IPS-11a (cell line): ENCODE results near the gene IQCM.
"Not testable (repeated sequence)": the region's sequence is repeated elsewhere in the genome, so short reads cannot be mapped to it uniquely, and the experiment has no call there.

ENCODE experiments used
- H3K4me3 ChIP-seq: one replicate; pipeline ENCODE4 v1.5.1; 2013; ENCODE audit warnings: low read depth, low read length, control low read depth

IQCM gene

DNA sequence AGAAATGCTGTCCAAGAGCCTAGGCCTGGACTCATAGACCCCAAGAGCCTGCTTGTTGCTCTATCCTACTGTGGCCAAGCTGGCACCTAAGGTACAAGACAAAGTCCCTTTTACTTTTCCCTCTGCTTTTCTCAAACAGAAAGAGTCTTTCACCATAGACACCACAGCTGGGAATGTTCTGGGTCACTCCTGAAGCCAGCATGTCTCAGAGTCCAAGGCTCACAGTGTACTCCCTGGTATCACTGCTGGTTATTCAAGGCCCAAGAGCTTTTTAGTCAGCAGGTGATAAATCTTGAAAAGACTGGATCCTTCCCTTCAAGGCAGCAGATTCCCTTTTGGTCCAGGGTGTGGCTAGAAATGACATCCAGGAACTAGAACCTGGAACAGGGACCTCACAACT, 328.8 kb downstream of the IQCM start:
- H3K4me3 ChIP-seq, result no peak overlapping the region

DNA sequence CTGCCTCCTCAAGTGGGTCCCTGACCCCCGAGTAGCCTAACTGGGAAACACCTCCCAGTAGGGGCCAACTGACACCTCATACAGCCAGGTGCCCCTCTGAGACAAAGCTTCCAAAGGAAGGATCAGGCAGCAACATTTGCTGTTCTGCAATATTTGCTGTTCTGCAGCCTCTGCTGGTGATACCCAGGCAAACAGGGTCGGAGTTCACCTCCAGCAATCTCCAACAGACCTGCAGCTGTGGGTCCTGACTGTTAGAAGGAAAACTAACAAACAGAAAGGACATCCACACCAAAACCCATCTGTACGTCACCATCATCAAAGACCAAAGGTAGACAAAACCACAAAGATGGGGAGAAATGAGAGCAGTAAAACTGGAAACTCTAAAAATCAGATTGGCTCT, 347.0 kb downstream of the IQCM start:
- not testable (repeated sequence) for H3K4me3 ChIP-seq

DNA sequence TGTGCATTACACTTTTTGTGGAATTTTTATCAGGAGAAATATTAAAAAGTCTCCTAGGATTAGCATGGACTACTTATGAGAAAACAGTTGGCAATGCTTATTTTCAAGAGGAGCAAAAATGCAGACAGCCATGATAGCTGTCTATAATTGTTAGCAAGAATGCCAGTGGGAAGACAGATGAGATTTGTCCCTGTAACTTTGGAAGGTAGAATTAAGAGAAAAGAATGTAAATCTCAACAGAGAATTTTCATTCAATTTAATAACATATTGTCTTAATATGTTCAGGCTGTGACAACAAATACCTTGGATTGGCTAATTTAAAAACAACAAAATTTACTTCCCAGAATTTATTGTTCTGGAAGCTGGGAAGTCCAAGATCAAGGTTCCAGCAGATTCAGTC, 349.2 kb downstream of the IQCM start:
- no peak overlapping the region for H3K4me3 ChIP-seq

DNA sequence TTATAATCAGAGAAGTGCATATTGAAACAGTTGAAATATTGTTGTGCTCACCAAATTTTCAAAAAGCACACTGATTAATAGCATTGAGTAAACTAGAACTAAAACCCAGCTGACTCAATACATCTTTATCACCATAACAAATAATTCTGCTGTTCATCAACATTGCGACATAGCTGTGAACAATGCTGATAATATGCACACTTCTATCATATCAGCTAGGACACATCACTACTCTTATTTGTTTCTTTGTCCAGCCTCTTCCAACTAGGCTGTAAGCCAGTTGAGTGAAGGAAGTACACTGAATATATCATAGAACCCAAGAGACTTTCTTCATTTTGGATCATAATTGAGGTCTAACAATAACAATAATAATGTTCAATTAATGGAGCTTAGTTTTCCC, 349.7 kb downstream of the IQCM start:
- H3K4me3 ChIP-seq, result no peak overlapping the region

DNA sequence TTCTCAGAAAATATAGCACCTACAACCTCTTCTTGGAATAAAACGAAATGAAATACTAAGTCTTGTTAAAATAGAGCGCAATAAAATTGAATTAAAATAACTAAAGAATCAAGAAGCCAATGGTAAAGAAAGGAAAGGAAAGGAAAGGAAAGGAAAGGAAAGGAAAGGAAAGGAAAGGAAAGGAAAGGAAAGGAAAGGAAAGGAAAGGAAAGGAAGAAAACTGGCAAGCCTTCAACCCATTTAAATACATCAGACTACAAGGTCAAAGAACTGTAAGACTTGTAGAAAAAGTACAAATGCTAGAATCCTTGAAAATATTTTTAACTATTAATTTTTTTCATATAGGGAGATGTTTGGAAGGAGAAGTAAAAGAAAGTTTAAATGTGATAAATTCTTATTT, 372.1 kb downstream of the IQCM start:
- no peak overlapping the region for H3K4me3 ChIP-seq

DNA sequence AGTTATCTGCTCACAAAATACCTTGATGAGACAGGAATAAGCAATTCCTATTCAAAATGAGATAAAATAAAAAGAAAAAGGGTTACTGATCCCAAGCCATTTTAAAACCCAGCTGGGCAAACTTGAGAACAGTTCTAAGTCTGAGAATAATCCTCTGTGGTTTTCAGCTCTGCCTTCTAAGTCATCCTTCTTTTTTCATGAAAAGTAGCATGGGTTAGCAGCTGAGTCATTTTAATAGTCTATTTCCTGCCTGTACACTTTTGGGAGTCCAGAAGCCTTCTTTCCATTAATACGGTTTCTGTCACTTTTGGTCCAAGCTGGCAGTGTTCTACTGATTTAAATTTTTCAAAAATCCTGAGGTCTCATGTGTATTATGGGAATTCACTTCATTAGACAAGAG, 374.3 kb downstream of the IQCM start:
- no peak overlapping the region for H3K4me3 ChIP-seq

DNA sequence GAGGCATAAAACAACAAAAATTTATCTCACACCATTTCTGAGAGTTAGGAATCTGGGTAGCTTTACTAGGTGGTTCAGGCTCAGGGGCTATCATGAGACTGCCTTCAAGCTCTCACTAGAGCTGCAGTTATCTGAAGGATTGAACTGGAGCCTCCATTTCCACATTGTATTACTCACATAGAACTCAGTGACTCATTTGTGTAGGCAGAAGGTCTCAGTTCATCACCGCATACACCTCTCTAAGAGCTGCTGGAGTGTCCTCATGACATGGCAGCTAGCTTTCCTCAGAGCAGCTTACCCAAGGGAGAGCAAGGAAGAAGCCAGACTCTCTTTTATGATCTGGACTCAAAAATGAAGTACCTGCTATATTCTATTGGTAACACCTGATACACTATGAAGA, 389.2 kb downstream of the IQCM start:
- H3K4me3 ChIP-seq, result no peak overlapping the region

DNA sequence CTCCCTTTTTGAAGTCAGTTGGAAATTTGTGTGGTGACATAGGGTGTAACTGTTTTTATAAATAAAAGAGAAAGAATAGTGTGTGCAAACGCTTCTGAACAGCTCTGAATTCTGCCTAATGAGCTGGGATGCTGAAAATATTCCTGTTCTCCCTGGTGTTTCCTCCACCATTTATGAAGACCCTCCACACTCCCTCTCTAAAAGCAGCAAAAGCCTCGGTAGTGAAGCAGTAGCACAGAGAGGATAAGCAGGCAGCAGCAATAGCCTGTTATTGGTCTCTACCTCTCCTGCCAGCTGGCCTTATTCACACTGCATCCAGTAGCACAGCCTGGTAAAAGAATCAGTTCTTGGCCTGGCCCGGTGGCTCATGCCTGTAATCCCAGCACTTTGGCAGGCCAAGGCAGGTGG, 406.1 kb downstream of the IQCM start:
- no peak overlapping the region for H3K4me3 ChIP-seq

DNA sequence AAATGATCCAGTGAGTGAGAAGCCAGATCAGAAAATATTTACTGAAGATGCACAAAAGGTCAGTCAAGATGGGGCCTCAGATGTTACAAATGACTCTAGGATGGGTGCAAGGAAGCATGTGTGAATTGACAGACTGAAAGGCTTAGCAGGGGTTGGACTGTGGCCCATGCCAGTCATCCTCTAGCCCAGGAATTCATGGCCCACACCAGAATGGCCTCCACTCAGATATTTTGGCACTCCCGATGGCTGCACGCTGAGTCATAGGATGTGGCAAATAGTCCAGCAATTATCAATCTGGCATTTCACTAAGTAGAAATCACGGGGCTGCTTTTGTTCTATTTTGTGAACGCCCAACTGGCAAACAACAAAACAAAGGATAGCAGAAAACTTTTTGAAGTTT, 406.5 kb downstream of the IQCM start:
- no peak overlapping the region for H3K4me3 ChIP-seq

DNA sequence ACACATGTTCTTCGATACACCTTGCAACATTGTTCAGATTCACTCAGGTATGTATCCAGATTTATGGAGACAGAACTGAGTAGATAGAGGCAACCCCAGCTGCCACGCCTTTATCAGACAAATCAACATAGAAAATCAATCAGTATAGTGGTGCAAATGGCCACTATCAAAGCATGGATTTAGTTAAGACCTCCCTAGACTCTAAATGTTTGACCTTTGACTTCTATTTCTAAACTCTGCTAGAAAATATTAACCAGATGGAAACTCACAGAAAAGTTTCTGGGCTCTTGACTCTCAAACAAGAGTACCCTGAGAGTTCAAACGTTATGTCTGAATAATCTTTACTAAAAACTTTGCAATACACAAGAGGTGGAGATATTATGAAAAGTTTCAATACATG, 411.5 kb downstream of the IQCM start:
- no peak overlapping the region for H3K4me3 ChIP-seq

DNA sequence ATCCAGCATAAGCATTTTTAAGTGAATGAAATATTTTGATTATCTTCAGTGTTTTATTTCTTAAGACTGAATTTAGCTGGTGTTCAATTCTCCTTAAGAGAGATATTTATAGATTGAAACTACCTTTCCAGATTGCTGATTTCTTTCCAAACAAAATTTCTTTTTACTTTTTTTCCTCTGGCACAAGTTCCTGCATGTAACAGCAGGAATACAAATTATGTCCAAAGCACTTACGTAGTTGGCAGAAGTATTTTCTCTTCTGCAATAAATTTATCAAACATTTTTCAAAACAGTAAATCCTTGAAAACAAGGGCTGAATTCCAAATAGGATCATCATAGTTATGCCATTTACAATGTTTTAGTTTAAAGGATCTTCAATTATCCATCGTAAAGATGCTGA, 412.6 kb downstream of the IQCM start:
- no peak overlapping the region for H3K4me3 ChIP-seq

DNA sequence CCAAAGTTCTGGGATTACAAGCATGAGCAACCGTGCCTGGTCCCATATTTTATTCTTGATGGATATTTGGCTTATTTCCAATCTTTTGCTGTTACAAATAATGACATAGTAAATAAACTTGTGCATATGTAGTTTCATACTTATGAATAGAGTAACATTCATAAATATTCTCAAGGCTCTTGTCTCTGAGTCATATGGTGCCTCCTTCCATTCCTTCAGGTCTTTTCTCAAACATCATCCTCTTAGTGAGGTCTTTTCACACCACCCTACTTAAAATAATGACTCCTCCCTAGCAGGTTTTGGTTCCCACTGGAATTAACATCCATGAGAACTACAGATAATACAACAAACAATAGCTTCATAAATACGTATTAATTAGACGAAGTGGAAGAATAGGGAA, 416.6 kb downstream of the IQCM start:
- H3K4me3 ChIP-seq, result no peak overlapping the region

DNA sequence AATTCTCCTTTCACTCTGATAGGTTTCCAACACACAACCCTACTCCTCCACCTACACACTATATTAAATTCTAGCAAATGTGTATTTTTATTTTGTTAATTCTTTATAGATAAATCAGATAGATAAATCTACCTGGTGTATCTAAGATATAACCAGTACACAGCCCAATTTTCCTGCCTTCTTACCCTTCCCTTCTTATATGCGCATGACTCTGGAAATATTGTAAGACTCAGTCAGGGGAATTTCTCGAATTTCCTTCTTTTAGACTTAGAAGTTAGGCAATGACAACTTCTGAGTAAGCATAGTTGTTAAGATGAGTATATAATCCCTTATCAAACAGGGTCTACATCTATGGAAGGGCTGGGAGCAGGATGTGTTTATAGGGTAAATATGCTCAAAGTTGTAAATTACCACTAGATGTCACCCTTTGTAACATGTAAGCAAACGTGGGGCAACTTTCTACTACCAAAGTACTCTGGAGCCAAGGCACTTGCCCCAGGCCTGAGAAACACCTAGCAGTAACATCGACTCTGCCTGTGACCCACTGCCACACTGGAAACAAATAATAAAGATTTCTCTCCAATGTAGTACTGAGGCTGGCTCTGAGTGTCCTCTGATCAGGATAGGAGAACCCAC, 444.7 kb downstream of the IQCM start:
- H3K4me3 ChIP-seq, result no peak overlapping the region

DNA sequence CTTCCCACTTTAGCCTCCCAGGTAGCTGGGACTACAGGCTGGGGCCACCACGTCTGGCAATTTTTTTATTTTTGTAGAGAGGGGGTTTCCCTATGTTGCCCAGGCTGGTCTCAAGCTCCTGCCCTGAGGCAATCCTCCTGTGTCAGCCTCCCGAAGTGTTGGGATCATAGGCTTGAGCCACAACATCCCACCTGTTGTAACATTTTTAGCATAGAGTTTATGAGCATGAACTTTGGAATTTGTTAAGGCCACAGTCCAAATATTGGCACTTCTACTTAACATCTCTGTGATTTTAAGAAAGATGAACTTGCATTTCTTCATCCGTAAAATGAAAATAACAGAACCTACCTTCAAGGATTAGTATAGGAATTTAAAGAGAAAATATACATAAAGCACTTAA, 445.6 kb downstream of the IQCM start:
- H3K4me3 ChIP-seq, result no peak overlapping the region

DNA sequence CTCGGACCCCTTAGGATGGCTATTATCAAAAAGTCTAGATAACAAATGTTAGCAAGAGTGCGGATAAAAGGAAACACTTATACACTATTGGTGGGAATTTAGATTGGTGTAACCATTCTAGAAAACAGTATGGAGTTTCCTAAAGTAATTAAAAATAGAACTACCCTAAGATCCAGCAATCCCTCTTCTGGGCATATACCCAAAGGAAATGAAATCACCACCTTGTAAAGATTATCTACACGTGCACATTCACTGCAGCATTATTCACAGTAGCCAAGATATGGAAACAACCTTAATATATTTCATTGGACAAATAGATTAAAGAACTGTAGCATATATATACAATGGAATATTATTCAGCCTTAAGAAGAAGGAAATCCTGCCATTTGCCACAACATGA, 462.4 kb downstream of the IQCM start:
- H3K4me3 ChIP-seq, result no peak overlapping the region

DNA sequence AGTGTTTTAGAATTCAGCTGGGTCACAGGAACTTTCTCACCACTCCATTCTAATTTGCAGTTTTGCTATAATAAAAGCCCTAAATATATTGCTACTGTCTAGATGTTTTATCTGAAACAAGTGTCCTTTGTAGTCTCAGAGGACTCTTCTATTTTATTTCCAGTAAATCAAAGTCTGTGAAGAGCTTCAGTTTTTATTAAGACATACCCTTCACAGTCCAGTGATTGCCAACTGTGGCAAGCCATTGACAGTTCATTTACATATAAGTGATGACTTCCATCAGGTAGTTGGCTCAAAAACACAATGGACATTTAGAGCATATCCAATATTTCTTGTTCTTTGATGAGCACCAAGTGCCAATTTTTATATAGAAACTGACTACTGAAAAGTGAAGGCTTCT, 466.1 kb downstream of the IQCM start:
- no peak overlapping the region for H3K4me3 ChIP-seq

DNA sequence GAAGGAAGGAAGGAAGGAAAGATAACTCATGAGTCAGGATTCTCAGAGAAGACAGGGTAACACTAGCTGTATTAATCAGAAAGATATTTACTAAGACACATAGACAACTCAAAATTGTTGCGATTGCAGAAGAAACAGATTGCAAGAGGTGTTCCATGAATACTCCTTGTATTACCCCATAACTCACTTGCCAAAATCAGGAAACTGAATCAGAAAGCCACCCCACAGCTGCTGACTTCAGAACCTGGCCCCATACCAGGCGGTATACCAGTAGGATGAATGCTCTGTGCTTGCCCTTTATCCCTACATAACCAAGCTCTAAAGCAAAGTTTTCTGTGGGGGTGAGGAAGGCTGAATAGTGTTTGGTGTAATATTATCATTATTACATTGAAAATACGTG, 468.5 kb downstream of the IQCM start:
- no peak overlapping the region for H3K4me3 ChIP-seq

DNA sequence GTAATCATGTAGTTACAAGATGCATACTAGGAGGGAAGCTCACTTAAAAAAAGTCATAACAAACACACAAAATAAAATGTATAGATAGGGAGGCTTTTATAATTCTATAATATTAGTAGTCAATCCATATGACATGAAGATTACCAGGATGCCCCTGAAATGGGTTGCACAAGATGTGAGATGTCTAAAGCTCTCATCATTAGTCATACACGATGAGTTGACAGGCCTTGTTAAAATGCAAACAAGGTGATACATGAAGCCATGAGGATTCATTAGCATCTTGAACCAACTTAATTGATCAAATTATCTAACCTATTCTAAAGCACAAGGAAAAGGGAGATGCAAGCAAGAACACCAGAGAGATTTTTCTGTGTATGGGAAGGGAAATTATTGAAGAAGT, 470.2 kb downstream of the IQCM start:
- no peak overlapping the region for H3K4me3 ChIP-seq

DNA sequence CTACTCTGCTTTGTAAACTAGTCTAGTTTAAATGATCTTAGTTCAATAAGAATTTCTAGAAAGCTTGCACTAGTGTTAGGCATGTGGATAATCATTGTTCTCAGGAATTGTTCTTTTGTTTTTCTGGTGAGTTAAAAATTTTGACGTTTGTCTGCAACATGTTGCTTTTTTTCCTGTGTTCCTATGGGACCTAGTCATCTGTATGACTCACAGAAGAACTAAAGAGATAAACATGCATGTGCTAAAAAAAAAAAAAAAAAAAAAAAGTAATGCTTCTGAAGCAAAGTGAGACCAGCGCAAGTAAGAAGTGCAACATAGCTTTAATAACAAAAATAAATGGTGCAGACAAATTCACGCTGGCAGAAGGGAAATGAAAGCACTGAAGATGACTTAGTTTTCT, 471.2 kb downstream of the IQCM start:
- H3K4me3 ChIP-seq, result no peak overlapping the region

DNA sequence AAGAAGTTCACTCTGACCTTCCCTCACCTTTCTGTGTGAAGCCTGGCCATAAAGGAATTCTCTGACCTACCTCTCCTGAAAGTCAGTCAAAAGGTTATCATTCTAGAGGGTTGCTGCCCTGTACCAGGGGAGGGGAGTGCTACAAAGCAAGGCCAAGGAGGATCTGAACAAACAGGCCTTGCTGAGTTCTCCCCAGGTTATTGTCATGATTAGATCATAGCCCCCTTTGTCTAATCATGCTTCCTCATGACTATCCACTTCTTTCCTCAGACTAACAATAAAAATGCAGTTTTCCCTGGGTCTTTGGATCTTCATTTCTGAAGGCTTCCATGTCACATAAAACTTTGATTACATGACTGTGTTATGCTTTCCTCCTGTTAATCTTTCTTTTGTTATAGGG, 472.0 kb downstream of the IQCM start:
- H3K4me3 ChIP-seq, result no peak overlapping the region

DNA sequence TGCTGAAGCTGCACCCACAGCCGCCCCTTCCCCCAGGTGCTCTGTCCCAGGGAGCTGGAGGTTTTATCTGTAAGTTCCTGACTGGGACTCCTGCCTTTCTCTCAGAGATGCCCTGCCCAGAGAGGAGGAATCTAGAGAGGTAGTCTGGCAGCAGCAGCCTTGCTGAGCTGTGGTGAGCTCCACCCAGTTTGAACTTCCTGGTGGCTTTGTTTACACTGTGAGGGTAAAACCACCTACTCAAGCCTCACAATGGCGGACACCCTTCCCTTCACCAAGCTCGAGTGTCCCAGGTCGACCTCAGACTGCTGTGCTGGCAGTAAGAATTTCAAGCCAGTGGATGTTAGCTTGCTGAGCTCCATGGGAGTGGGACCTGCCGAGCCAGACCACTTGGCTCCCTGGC, 474.5 kb downstream of the IQCM start:
- H3K4me3 ChIP-seq, result not testable (repeated sequence)

DNA sequence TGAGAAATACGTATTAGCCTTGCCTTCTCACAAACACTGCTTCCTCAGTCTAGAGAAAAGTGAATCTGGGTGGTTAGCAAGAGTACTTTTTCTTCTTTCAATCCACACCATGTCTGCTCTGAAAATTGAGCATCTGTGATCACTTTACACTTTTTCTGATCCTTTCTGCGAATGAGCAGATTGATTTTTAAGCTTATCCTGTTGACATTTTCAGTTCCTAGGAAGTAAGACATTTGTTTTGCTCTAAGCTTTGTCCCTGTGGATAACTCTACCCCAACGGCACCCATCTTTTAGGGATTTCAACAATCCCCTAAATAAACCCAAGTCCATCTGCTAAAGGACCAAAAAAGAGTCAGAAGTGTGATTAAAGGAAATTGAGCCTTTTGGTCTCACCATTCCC, 487.5 kb downstream of the IQCM start:
- no peak overlapping the region for H3K4me3 ChIP-seq

DNA sequence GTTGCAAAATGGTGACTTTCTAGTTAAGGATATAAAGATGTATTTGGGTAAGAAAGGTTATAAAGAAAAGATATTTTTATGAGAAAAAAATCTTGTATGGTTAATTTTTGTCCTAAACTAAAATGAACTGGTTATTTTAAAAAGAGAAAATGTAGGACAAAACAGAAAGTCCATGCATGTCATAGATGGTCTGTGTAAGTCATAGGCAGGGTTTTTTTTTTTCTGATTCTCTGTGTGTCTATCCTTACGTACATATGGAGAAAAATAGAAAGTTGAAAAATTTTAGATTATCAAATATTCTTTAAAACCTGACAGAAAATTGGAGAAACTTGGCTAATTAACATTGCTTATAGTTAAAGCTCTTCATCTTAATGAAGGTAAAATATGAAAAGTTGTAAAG, 493.4 kb downstream of the IQCM start:
- H3K4me3 ChIP-seq, result no peak overlapping the region

DNA sequence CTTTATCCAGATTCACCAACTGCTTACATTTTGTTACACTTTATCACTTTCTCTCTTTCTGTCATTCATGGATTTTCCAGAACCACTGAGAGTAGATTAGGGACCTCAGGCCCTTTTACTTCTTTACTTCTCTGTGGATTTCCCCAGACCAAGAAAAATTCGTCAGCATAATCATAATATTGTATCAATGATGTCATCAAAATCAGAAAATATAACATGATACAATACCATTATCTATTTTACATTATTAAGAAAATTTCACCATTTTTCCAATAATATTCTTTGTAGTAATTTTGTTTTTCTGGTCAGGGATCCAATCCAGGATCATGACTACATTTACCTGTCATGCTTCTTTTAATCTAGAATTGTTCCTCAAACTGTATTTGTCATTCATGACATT, 494.2 kb downstream of the IQCM start:
- no peak overlapping the region for H3K4me3 ChIP-seq
